ENCODE data around the gene ZSCAN9. TPM values are rescaled to one million over a fixed set of nuclear protein-coding genes. Genes with fewer than 3 reads are reported as not detected.

The ZSCAN9 gene
- total and polyA plus RNA-seq, 2 of the 8 experiments (the other 6 are each of a cell fraction or from before 2014, with no cell fraction given), result 10.8 to 13.6 TPM

DNA sequence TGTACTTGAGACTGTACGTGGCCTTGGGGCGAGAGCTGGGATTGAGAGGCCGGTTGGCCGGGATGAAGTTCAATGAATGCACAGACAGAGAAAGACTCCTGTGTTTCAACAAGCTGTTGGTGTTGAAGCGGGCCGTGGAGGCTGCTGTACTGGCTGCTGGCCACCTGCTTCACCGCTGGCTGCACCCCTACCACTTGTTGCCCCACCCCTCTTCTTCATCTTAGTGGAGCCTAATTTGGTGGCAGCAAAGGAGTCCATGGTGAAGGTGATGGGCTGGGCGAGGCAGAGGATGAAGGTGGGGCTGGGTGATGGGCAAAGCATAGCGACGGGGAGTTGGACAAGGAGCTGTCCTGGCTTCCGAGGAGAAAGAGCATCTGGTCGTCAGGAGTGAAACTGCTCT, 7.2 kb upstream of the ZSCAN9 start:
- Histone ChIP-seq H3K27me3 (replicated peaks in 1 of 4; ENCODE audit: control insufficient read depth in 3 of 4, extremely low read depth in 1 of 4, insufficient read depth in 3 of 4, low read length in 3 of 4) (peaks cover 3 to 33% (median 20%) of the 10 kb centered on the region in 4 experiments), H3K4me1 (replicated peaks in 1 of 4; ENCODE audit: control insufficient read depth in 3 of 4, insufficient read depth in 4 of 4, low read length in 3 of 4) (peaks cover 0 to 4% (median 1%) of the 10 kb centered on the region in 4 experiments; a peak in 3 of 7 replicates), H3K27ac (ENCODE audit: low read depth, low read length) (no peak overlapping the region), H3K4me3 (ENCODE audit: extremely low read depth in 1 of 4, insufficient read depth in 2 of 4, low read depth in 3 of 4, low read length in 4 of 4) (peak overlapping the region in 2 of 4 experiments; percentile 53 to 78; a peak in 3 of 8 replicates), H2BK120ac (replicated peaks; ENCODE audit: low read depth, low read length) (no peak overlapping the region), H3K23me2 (ENCODE audit: low read depth, low read length) (no peaks in the 10 kb centered on the region; the same call in 1 of the 2 replicates), H3K14ac (ENCODE audit: insufficient read length) (no peak overlapping the region), H2BK12ac (ENCODE audit: low read depth, low read length) (no peak overlapping the region), H4K5ac (ENCODE audit: insufficient read length, low read depth, low read length) (no peak overlapping the region), H3K23ac (ENCODE audit: insufficient read length) (no peak overlapping the region), H3K4me2 (ENCODE audit: insufficient read depth in 1 of 2, low read depth in 2 of 2, low read length in 2 of 2) (peak overlapping the region; percentile 78 to 89; a peak in 3 of 4 replicates), H2BK5ac (ENCODE audit: low read depth, low read length) (no peak overlapping the region), H3K9ac (replicated peaks in 1 of 4; ENCODE audit: extremely low read depth in 1 of 4, low read depth in 3 of 4, low read length in 3 of 4) (no peak overlapping the region), H3K9me3 (ENCODE audit: insufficient read depth in 2 of 2, low read depth in 1 of 2, low read length in 1 of 2) (no peaks in the 10 kb centered on the region), H2BK20ac (ENCODE audit: low read length) (no peak overlapping the region), H3K36me3 (ENCODE audit: control insufficient read depth in 2 of 4, insufficient read depth in 4 of 4, low read length in 3 of 4) (no peaks in the 10 kb centered on the region), H4K91ac (replicated peaks; ENCODE audit: insufficient read length, low read length) (no peak overlapping the region), H2AK5ac (ENCODE audit: low read depth, low read length) (no peak overlapping the region), H3K4ac (replicated peaks; ENCODE audit: insufficient read length, low read depth, low read length) (no peak overlapping the region), H4K20me1 (replicated peaks in 1 of 2; ENCODE audit: control insufficient read depth in 1 of 2, insufficient read depth in 2 of 2, low read length in 2 of 2) (no peaks in the 10 kb centered on the region), H2BK15ac (ENCODE audit: low read length) (no peak overlapping the region), H3K79me1 (ENCODE audit: low read depth, low read length) (no peaks in the 10 kb centered on the region; the same call in 1 of the 2 replicates), H3K56ac (replicated peaks; ENCODE audit: insufficient read length, low read depth, low read length) (no peak overlapping the region), H4K8ac (ENCODE audit: extremely low read depth, insufficient read depth, low read length) (0 out of 2 replicates have a peak overlapping the region, but pooled peaks have one; percentile 9), H3K79me2 (ENCODE audit: control insufficient read depth in 1 of 2, insufficient read depth in 2 of 2, low read length in 2 of 2) (no peaks in the 10 kb centered on the region), H3K18ac (ENCODE audit: extremely low read depth, low read length) (no peak overlapping the region), H2AFZ (ENCODE audit: low read length) (no peak overlapping the region)
- DNase-seq (ENCODE audit: low read depth in 1 of 2, low spot score in 2 of 2) (no peak), FAIRE-seq (no peak)
- ChIA-PET POLR2A (ENCODE audit: partially characterized antibody) (interaction anchor here (0.6 to 2.6 kb wide), 7 partner anchors 10 to 614 kb away, joined by 3 to 7 read pairs (median 5); partner anchors contain the start of genes ZKSCAN8, ZSCAN16 and ZSCAN31), CTCF (ENCODE audit: partially characterized antibody) (interaction anchor here (1.3 to 2.1 kb wide), 4 partner anchors 10 to 138 kb away, joined by 3 to 8 read pairs (median 4); no protein-coding TSS in a partner anchor)
- TF ChIP-seq ZNF274 (IDR thresholded peaks at IDR 0.05; ENCODE audit: borderline replicate concordance, extremely low read depth, low read length), result no peak
- TF ChIP-seq NANOG (IDR thresholded peaks at IDR 0.05; ENCODE audit: insufficient read depth, low read depth, low read length, poor library complexity, severe bottlenecking), result no peak
- TF ChIP-seq RBBP5 (IDR thresholded peaks at IDR 0.05; ENCODE audit: borderline replicate concordance, low read depth, low read length), result no peak
- 93% methylated on average over 12 of the region's 12 CpGs; no CpG with 5 or more reads in 1 of the 2 experiments for WGBS, 2 experiments (ENCODE audit: extremely low coverage in 1 of 2, insufficient coverage in 1 of 2, insufficient read length in 1 of 2, insufficient replicate concordance in 2 of 2, low coverage in 1 of 2, low lambda C conversion rate in 2 of 2, missing lambda C conversion rate in 1 of 2)

Measured in H1 (cell line).